Measurements from ENCODE around the gene TMEM54.

GRCh38 chr1:32893198-32894018 lies 7.8 kb downstream of the TMEM54 start:
- TF ChIP-seq CTCF (IDR thresholded peaks at IDR 0.05; ENCODE audit: low read length) (no peak), EZH2 (optimal IDR thresholded peaks at IDR 0.05; ENCODE audit: low read depth, low read length) (no peak)

All from MM.1S (cell line).